Caco-2 (cell line): ENCODE results near the gene CCDC74A. TPM values are rescaled to one million over a fixed set of nuclear protein-coding genes. Genes with fewer than 3 reads are reported as not detected.
"Not testable (repeated sequence)": the region's sequence is repeated elsewhere in the genome, so short reads cannot be mapped to it uniquely, and the experiment has no call there.

ENCODE experiments used
- BruUV-seq: library from RNA; stranded (reverse); fragments of 400-500 nt; replicated peaks from 2 replicates; lab custom pipeline; 2021; lab: Mats Ljungman, UMichigan
- CTCF ChIA-PET: fragments of 300-600 bp; sonication (Branson Sonifier 250); formaldehyde crosslinking; loops from one replicate; lab custom pipeline; 2022; ENCODE audit warnings: antibody characterized with exemption; lab: Charles Lee
- POLR2A ChIA-PET: fragments of 300-600 bp; sonication (Branson Sonifier 250); formaldehyde crosslinking; loops from one replicate; lab custom pipeline; 2022; ENCODE audit warnings: antibody characterized with exemption; lab: Charles Lee
- DNase-seq, 2 experiments: peaks; one replicate each; pipeline versions ENCODE4 v3.0.0 to v3.0.0-alpha.2; 2020 to 2022
- H3K27me3 ChIP-seq: replicated peaks from 2 replicates; pipeline ENCODE4 v1.6.0; 2011; ENCODE audit warnings: low read length; ENCODE audit not compliant: control insufficient read depth, insufficient read depth
- H3K36me3 ChIP-seq: 2 replicates; pipeline ENCODE4 v1.5.1; 2011; ENCODE audit warnings: low read length; ENCODE audit not compliant: control insufficient read depth, insufficient read depth
- H3K4me1 ChIP-seq: fragments of 250-450 bp; sonication (Bioruptor Pico); 2 replicates; pipeline ENCODE4 v1.5.1; 2020; ENCODE audit warnings: mild to moderate bottlenecking
- H3K4me3 ChIP-seq: 2 replicates; pipeline ENCODE4 v1.5.1; 2011; ENCODE audit warnings: low read depth, mild to moderate bottlenecking, control low read depth, low read length
- H3K9me3 ChIP-seq: fragments of 250-450 bp; sonication (Bioruptor Pico); 2 replicates; pipeline ENCODE4 v1.5.1; 2020; ENCODE audit warnings: mild to moderate bottlenecking, moderate library complexity
- H3K27ac Mint-ChIP-seq: one replicate; pipeline ENCODE4 v1.8.0; 2022; ENCODE audit warnings: mixed read lengths; ENCODE audit not compliant: unreplicated experiment
- H3K27me3 Mint-ChIP-seq: one replicate; pipeline ENCODE4 v1.8.0; 2022; ENCODE audit warnings: mixed read lengths; ENCODE audit not compliant: insufficient read depth, unreplicated experiment
- H3K36me3 Mint-ChIP-seq: one replicate; pipeline ENCODE4 v1.8.0; 2022; ENCODE audit warnings: mild to moderate bottlenecking, mixed read lengths; ENCODE audit not compliant: insufficient read depth, unreplicated experiment
- H3K4me1 Mint-ChIP-seq: one replicate; pipeline ENCODE4 v1.8.0; 2022; ENCODE audit warnings: low read depth, mixed read lengths; ENCODE audit not compliant: unreplicated experiment
- H3K4me3 Mint-ChIP-seq: one replicate; pipeline ENCODE4 v1.8.0; 2022; ENCODE audit warnings: mild to moderate bottlenecking, moderate library complexity, mixed read lengths; ENCODE audit not compliant: unreplicated experiment
- H3K9me3 Mint-ChIP-seq: one replicate; pipeline ENCODE4 v1.8.0; 2022; ENCODE audit warnings: mixed read lengths; ENCODE audit not compliant: unreplicated experiment
- CTCF ChIP-seq, 2 experiments: fragments of 200-600 bp in 1 of 2; IDR thresholded peaks; 1 replicate in 1 of 2; 2 replicates in 1 of 2; pipeline versions ENCODE4 v1.5.1 to v1.8.0; 2011 to 2022; ENCODE audit warnings: antibody characterized with exemption in 1 of 2, control low read depth in 1 of 2, inconsistent platforms in 1 of 2, low read depth in 1 of 2, low read length in 1 of 2, mild to moderate bottlenecking in 1 of 2, moderate library complexity in 1 of 2; ENCODE audit not compliant: insufficient read depth in 1 of 2, severe bottlenecking in 1 of 2, unreplicated experiment in 1 of 2
- intact Hi-C: fragments of 100-400 bp; cut with micrococcal nuclease; formaldehyde crosslinking; loops from one replicate; pipeline ENCODE4 v1.10.0; 2022; ENCODE audit not compliant: unreplicated experiment
- total RNA-seq: library from RNA; stranded (reverse); gene quantifications from 2 replicates; pipeline ENCODE4 v1.2.3, GENCODE V29; 2022

CCDC74A gene
- total RNA-seq, 1 experiment from 2014 or later = 0.36 TPM

- no peak for TF ChIP-seq CTCF (IDR thresholded peaks at IDR 0.05; ENCODE audit: insufficient read depth in 1 of 2, low read depth in 1 of 2, low read length in 1 of 2, severe bottlenecking in 1 of 2, unreplicated experiment in 1 of 2)
Observed at GRCh38 chr2:131509615-131510014, 18.1 kb upstream of the CCDC74A start.

GRCh38 chr2:131511291-131511968, 16.3 kb upstream of the CCDC74A start:
- H3K27me3 ChIP-seq, H3K4me1 ChIP-seq, BruUV-seq, H3K4me3 ChIP-seq, H3K9me3 ChIP-seq, H3K27ac Mint-ChIP-seq, H3K4me3 Mint-ChIP-seq, POLR2A ChIA-PET, H3K9me3 Mint-ChIP-seq, DNase-seq, intact Hi-C loops, H3K36me3 ChIP-seq, H3K4me1 Mint-ChIP-seq, CTCF ChIA-PET, H3K27me3 Mint-ChIP-seq: not testable (repeated sequence)
- H3K36me3 Mint-ChIP-seq = peaks cover 47% of the 10 kb centered on the region

More at GRCh38 chr2:131509615-131510014, 18.1 kb upstream of the CCDC74A start:
- intact Hi-C loops = no loop called here
- Histone ChIP-seq H3K9me3 (no peaks in the 10 kb centered on the region), H3K4me1 (no peaks in the 10 kb centered on the region), H3K27me3 (no peaks in the 10 kb centered on the region), H3K4me3 (no peak overlapping the region), H3K36me3 (no peaks in the 10 kb centered on the region)
- no TSS peak for BruUV-seq
- POLR2A ChIA-PET = no interaction called here
- Mint-ChIP-seq H3K4me3 (no peak overlapping the region), H3K36me3 (peaks cover 47% of the 10 kb centered on the region), H3K27ac (no peak overlapping the region), H3K9me3 (no peaks in the 10 kb centered on the region), H3K27me3 (no peaks in the 10 kb centered on the region), H3K4me1 (no peaks in the 10 kb centered on the region)
- no peak for DNase-seq
- CTCF ChIA-PET = no interaction called here

- H3K27me3 Mint-ChIP-seq, intact Hi-C loops, H3K36me3 ChIP-seq, H3K4me3 ChIP-seq, CTCF ChIA-PET, POLR2A ChIA-PET, H3K9me3 ChIP-seq, H3K4me1 ChIP-seq, H3K9me3 Mint-ChIP-seq, H3K4me3 Mint-ChIP-seq, H3K27me3 ChIP-seq, H3K4me1 Mint-ChIP-seq, DNase-seq: not testable (repeated sequence)
- BruUV-seq = TSS peak; percentile 14
- Mint-ChIP-seq H3K27ac (peak overlapping the region; percentile 47), H3K36me3 (peaks cover 47% of the 10 kb centered on the region)
Observed at GRCh38 chr2:131511969-131512870, 15.5 kb upstream of the CCDC74A start.

- H3K36me3 ChIP-seq, H3K9me3 Mint-ChIP-seq, H3K9me3 ChIP-seq, DNase-seq, POLR2A ChIA-PET, intact Hi-C loops, BruUV-seq, H3K4me1 ChIP-seq, H3K27ac Mint-ChIP-seq, H3K4me3 ChIP-seq, H3K4me3 Mint-ChIP-seq, CTCF ChIA-PET, H3K27me3 Mint-ChIP-seq, H3K27me3 ChIP-seq, H3K4me1 Mint-ChIP-seq: not testable (repeated sequence)
- peaks cover 37% of the 10 kb centered on the region for H3K36me3 Mint-ChIP-seq
Observed at GRCh38 chr2:131514408-131515166, 13.1 kb upstream of the CCDC74A start.

GRCh38 chr2:131515235-131515634, 12.5 kb upstream of the CCDC74A start:
- DNase-seq, H3K4me1 Mint-ChIP-seq, H3K9me3 Mint-ChIP-seq, POLR2A ChIA-PET, intact Hi-C loops, H3K27me3 ChIP-seq, H3K4me1 ChIP-seq, BruUV-seq, H3K4me3 ChIP-seq, H3K27me3 Mint-ChIP-seq, H3K4me3 Mint-ChIP-seq, CTCF ChIA-PET, H3K36me3 ChIP-seq, H3K9me3 ChIP-seq, H3K27ac Mint-ChIP-seq: not testable (repeated sequence)
- peaks cover 37% of the 10 kb centered on the region for H3K36me3 Mint-ChIP-seq
